Gastroesophageal sphincter (tissue), 3 donors: Measurements from ENCODE around the gene KRTAP2-2.

ENCODE experiments used
- EP300 ChIP-seq: sonication (generic); formaldehyde crosslinking; IDR thresholded peaks from one replicate; pipeline ENCODE4 v1.6.1; 2017; ENCODE audit warnings: antibody characterized with exemption, mild to moderate bottlenecking
- POLR2A ChIP-seq, 2 donors: fragments of 450-650 bp; IDR thresholded peaks; one replicate each; pipeline ENCODE4 v1.6.1; 2017; ENCODE audit warnings: antibody characterized with exemption in 2 of 2, mild to moderate bottlenecking in 2 of 2, moderate library complexity in 1 of 2
- POLR2AphosphoS5 ChIP-seq: sonication (generic); formaldehyde crosslinking; IDR thresholded peaks from one replicate; pipeline ENCODE4 v1.6.1; 2017; ENCODE audit warnings: antibody characterized with exemption
- TF ChIP-seq, protein P1 (sequence below), 4 experiments: fragments of 200-600 bp in 2 of 4; fragments of 450-650 bp in 2 of 4; sonication (generic) in 1 of 4; IDR thresholded peaks; one replicate each; pipeline ENCODE4 v1.5.1; 2017 to 2019; ENCODE audit warnings: antibody characterized with exemption in 4 of 4, mild to moderate bottlenecking in 2 of 4, moderate library complexity in 2 of 4

DNA sequence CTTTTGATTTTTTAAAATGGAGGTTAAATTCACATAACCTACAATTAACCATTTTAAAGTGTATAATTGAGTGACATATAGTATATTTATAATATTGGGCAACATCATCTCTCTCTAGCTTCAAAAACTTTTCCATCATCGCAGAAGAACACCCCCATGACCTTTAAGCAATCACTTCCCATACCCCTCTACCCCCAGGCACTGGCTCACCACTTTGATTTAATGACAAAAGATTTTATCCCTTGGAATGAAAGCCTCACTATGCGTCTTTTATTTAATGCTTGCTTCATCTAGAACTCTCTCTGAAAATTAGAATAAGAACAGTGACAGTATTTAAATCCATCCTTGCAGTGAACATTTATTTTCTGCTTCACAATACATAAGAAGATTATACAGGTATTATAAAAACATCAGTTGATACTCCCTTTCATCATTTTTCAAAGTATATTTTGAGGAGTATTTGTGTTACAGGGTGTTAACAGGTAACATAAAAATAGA is 17.1 kb downstream of the KRTAP2-2 start:
- TF ChIP-seq, protein P1, sequence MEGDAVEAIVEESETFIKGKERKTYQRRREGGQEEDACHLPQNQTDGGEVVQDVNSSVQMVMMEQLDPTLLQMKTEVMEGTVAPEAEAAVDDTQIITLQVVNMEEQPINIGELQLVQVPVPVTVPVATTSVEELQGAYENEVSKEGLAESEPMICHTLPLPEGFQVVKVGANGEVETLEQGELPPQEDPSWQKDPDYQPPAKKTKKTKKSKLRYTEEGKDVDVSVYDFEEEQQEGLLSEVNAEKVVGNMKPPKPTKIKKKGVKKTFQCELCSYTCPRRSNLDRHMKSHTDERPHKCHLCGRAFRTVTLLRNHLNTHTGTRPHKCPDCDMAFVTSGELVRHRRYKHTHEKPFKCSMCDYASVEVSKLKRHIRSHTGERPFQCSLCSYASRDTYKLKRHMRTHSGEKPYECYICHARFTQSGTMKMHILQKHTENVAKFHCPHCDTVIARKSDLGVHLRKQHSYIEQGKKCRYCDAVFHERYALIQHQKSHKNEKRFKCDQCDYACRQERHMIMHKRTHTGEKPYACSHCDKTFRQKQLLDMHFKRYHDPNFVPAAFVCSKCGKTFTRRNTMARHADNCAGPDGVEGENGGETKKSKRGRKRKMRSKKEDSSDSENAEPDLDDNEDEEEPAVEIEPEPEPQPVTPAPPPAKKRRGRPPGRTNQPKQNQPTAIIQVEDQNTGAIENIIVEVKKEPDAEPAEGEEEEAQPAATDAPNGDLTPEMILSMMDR (IDR thresholded peaks at IDR 0.05), result no peak
- TF ChIP-seq POLR2A (IDR thresholded peaks at IDR 0.05), result no peak
- TF ChIP-seq POLR2AphosphoS5, result no peak
- TF ChIP-seq EP300, result no peak
